Neural progenitor cell (in vitro differentiated cells): ENCODE data around the gene CDK5.

Experiments used
- CTCF ChIP-seq: fragments of 200-600 bp; sonication (generic); IDR thresholded peaks from 2 replicates; pipeline ENCODE4 v1.5.1; 2017; ENCODE audit warnings: antibody characterized with exemption, mild to moderate bottlenecking
- EZH2 ChIP-seq: fragments of 200-600 bp; sonication (generic); IDR thresholded peaks from 2 replicates; pipeline ENCODE4 v1.6.1; 2017; ENCODE audit warnings: antibody characterized with exemption, mild to moderate bottlenecking, moderate library complexity

DNA sequence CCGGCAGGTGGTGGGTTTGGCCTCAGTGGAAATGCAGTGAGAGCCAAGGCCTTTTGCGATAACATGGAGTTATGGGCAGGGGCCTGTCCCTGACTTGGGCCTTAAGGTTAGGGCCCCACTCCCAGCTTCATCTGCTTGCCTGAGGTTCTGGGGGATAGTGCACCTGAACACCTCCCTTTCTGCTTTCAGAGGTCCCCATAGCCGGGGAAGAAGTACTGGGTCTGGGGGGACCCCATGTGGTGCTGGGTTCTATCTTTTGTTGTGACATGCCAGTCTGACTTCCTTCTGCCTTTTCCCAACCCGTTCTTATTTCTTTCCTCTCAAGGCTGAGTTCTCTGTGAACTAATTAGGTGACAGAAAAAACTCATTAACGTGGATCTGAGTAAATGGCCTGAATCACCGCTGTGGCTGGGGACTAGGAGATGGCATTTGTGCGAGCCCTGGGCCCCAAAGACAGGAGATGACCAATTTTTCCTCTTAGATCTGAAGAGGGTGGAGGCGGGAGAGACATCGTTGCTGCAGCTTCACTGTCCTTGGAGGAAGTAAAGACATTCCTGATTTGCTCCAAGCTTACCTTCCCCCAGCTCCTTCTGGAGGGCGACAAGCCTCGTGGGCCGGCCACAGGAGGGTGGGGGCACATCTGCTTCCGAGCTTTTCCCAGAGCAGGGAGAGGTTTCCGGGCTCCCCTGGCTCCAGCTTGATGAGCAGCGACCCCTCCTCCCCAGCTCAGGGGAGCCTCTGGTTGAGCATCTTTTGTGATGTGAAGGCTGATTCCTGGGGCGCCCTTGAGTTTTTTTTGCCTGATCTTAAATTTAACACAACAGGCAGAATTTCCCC is 30.5 kb upstream of the CDK5 start:
- TF ChIP-seq CTCF (no peak), EZH2 (no peak)
